Erythroblast (primary cell): Measurements from ENCODE around the gene TRIM63.
"Not testable (repeated sequence)": the region's sequence is repeated elsewhere in the genome, so short reads cannot be mapped to it uniquely, and the experiment has no call there.

Experiments
- DNase-seq, 2 experiments: peaks; one replicate each; lab custom pipeline; 2025; lab: John Stamatoyannopoulos, UW
- GATA1 ChIP-seq: IDR thresholded peaks from 2 replicates; pipeline ENCODE4 v1.6.1; 2011; ENCODE audit warnings: low read depth, mild to moderate bottlenecking, control low read depth, low read length, moderate library complexity
- POLR2A ChIP-seq: IDR thresholded peaks from 2 replicates; pipeline ENCODE4 v1.6.1; 2011; ENCODE audit warnings: mild to moderate bottlenecking, low read length

TRIM63 gene

GRCh38 chr1:26096471-26096870 lies 29.0 kb upstream of the TRIM63 start:
- TF ChIP-seq POLR2A (no peak), GATA1 (no peak)

GRCh38 chr1:26094677-26095383 lies 27.4 kb upstream of the TRIM63 start:
- no peak for TF ChIP-seq GATA1
- TF ChIP-seq POLR2A = no peak
- no peak for DNase-seq

More at GRCh38 chr1:26096471-26096870, 29.0 kb upstream of the TRIM63 start:
- DNase-seq = no peak

GRCh38 chr1:26094076-26094669 lies 26.7 kb upstream of the TRIM63 start:
- TF ChIP-seq GATA1 (no peak), POLR2A (no peak)
- DNase-seq = peak in 1 of 2 experiments; percentile 31

DNA sequence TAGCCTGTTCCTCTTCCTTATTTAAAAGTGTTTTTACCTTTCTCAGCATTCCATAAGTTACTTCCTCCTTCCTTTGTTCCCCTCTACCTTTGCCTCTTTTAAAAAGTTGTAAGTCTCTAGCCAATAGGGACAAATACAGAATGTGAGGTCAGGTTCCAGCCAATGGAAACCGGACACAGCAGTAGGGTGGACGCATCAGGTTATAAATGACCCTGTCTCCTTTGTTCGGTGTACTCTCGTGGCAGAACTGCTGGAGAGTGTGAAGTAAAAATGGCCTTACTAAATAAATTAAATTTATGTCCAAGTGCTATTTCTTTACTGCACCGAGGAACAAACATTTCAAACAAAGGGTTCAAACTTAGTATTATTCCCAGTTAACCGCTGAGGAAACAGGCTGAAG lies 26.1 kb upstream of the TRIM63 start:
- not testable (repeated sequence) for DNase-seq

- no peak for DNase-seq
- TF ChIP-seq POLR2A (no peak), GATA1 (no peak)
Observed at GRCh38 chr1:26092422-26092821, 25.0 kb upstream of the TRIM63 start.

GRCh38 chr1:26090893-26091292 lies 23.5 kb upstream of the TRIM63 start:
- no peak for TF ChIP-seq POLR2A
- TF ChIP-seq GATA1 = no peak

GRCh38 chr1:26089125-26089524 lies 21.7 kb upstream of the TRIM63 start:
- TF ChIP-seq POLR2A = no peak
- no peak for TF ChIP-seq GATA1
- DNase-seq = no peak

More at GRCh38 chr1:26090893-26091292, 23.5 kb upstream of the TRIM63 start:
- no peak for DNase-seq

GRCh38 chr1:26084844-26085243 lies 17.4 kb upstream of the TRIM63 start:
- TF ChIP-seq POLR2A = no peak
- TF ChIP-seq GATA1 = no peak
- DNase-seq = no peak

DNA sequence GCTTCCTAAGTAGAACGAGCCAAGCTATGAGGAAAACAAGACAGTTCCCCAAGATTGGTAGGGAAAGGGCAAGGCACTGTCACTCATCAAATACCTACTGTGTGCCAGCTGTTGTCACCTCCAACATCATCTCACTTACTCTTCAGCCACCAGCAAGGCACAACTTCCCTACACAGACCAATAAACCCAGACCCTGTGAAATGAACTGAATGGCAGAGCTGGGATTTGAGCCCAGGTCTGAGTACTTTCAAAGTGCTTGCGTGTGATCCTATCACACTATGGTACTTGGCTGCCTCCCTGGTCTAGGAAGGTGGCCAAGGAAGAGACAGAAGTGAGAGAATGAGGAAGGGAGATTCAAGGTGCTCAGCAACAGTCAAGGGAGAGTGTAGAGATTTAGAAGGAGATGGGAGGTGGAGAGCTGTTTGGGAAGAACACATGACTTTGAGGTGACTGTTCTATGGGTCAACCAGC lies 16.7 kb upstream of the TRIM63 start:
- no peak for DNase-seq

DNA sequence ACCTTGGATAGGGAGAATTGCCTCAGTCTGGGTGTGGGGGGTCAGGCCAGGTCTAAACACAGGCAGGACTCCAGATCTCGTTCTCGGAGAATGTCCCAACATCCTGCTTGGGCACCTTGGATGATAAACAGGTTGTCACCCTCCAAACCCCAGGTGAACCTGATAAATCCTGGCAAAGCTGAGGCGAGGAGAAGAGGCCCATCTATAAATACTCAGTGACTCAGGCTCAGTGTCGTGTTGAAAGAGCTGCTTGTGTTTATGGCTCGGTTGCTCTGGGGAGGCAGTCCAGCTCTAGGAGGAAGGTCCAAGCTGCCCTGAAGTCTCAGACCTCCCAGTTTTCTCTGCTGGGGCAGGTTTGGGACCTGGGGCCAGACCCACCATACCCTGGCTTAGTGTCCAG lies 15.8 kb upstream of the TRIM63 start:
- TF ChIP-seq POLR2A (no peak), GATA1 (no peak)
- no peak for DNase-seq

More for the DNA sequence above, 16.7 kb upstream of the TRIM63 start:
- TF ChIP-seq GATA1 = no peak
- TF ChIP-seq POLR2A = no peak

DNA sequence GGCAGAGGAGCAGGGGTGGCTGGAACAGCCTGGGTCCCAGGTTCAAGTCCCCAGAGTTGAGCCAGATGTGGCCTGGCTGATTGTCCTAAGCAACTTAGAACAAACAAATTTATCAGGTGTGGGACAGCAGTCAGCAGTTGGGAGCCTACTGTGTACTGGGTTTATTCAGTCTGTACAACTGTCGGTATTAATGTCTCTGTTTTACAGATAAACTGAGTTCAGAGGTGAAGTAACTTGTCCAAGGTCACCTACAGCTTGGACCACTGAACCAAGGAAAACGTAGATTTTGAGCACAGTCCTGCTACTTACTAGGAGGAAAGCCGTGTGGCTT lies 14.6 kb upstream of the TRIM63 start:
- TF ChIP-seq GATA1 = no peak
- no peak for TF ChIP-seq POLR2A
- no peak for DNase-seq

DNA sequence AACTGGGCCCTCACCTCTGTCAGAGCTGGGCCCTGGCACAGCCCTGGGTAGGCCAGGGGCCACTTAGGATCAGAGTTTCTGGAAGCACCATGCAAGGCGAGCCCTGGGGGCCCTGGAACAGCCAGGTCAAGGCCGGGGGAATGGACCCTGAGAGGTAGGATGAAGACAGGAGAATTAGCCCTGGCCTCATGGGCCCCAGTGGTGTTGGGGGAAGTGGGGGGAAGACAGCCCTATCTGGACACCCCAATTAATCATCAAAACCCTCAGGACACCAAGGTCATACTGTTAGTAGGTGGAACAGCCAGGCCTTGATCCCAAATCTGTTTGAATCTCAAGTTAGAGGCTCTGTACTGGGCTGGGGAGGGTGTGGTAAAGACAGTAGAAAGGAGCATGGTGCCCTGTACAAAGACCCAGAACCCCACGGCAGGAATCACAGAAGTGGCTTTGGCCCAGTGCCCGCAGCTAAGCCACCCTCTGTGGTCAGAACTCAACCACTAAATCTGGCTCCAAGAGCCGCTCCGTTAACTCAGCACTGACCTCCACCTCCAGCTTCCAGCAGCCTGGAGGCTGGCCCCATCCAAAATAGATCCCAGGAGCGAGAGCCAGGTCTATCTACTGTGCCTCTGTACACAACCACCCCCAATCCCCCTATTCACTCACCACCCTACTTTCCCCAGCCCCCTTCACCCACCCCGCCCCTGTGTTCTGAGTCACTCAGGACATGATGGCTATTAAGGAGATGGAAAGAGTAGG lies 14.0 kb upstream of the TRIM63 start:
- DNase-seq = no peak
- TF ChIP-seq POLR2A = no peak
- no peak for TF ChIP-seq GATA1

DNA sequence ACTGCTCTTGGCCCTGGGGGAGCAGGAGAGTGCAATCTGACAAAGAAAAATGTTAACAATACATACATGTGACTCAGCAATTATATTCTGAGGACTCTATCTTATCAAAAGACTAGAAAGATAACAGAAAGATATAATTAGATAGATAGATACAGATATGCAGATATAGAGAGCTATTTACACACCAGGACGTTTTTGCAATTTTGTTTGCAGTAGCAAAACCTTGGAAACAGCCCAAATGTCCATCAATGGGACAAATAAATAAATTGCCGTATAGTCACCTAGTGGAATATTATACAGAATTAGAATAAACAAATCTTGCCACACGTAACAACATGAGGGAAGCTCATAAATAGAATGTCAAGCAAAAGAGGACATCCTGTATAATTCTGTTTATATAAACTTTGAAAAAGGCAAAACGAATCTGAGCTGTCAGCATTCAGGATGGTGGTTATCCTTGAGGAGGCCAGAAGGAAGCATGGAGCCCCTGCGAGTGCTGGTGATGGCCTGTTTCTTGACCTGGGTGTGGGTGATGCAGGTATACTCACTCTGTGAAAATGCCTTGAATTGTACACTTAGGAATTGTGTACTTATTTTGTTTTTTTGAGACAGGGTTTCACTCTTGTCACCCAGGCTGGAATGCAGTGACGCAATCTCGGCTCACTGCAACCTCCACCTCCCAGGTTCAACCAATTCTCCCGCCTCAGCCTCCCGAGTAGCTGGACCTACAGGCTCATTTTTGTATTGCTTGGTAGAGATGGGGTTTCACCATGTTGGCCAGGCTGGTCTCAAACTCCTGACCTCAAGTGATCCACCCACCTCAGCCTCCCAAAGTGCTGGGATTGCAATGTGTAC lies 12.8 kb upstream of the TRIM63 start:
- TF ChIP-seq POLR2A (no peak), GATA1 (no peak)
- DNase-seq = no peak

DNA sequence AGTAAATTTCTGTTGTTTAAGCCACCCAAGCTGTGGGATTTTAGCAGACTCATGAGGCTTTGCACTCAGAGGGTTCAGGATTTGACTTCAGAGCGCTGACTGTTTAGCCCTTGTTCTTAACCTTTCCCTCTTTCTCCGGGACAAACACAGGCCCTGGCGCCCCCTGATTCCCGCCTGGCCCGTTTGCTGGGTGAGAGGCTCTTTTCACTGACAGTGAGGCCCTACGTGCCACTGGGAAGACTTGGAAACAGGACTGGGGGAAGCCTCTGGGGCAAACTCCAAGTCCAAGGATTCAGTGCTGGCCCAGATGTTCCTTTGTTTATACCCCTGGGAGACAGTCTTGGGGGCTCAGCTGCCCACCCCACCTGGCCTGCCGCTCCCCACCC lies 11.7 kb upstream of the TRIM63 start:
- TF ChIP-seq GATA1 (no peak), POLR2A (no peak)
- DNase-seq = no peak
